Neural cell (in vitro differentiated cells): ENCODE results near the gene AGBL4.

ENCODE experiments used
- EP300 ChIP-seq: fragments of 450-650 bp; conservative IDR thresholded peaks from 2 replicates; pipeline ENCODE4 v1.6.1; 2014; ENCODE audit warnings: antibody characterized with exemption, mild to moderate bottlenecking, moderate library complexity; ENCODE audit not compliant: poor library complexity, severe bottlenecking
- TAF1 ChIP-seq: IDR thresholded peaks from 2 replicates; pipeline ENCODE4 v1.6.1; 2012; ENCODE audit warnings: low read depth
- TF ChIP-seq, protein P1 (sequence below): fragments of 450-650 bp; IDR thresholded peaks from 2 replicates; pipeline ENCODE4 v1.5.1; 2014; ENCODE audit warnings: antibody characterized with exemption, mild to moderate bottlenecking, moderate library complexity; ENCODE audit not compliant: poor library complexity, severe bottlenecking
- TF ChIP-seq, protein P2 (sequence below): IDR thresholded peaks from 2 replicates; pipeline ENCODE4 v1.6.1; 2012; ENCODE audit warnings: borderline replicate concordance

DNA sequence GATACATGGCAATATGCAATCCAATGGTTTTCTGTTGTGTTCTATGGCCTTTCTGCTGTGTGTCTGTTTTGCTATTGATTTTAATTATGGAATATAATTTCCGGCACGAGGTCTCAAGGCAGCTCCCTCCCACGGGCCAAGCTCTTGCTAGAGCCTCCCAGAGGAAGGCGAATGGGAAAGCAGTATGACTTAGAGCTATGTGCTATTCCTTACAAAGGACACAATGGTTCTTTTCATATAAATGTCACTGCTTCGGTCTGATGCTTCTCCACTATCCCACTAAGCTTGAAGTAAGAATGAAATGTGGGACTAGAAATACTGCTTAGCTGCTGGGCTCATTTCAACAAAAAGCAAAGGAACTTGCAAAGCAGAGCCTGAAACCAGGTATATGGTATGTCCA, 924.9 kb downstream of the AGBL4 start:
- TF ChIP-seq, protein P1, sequence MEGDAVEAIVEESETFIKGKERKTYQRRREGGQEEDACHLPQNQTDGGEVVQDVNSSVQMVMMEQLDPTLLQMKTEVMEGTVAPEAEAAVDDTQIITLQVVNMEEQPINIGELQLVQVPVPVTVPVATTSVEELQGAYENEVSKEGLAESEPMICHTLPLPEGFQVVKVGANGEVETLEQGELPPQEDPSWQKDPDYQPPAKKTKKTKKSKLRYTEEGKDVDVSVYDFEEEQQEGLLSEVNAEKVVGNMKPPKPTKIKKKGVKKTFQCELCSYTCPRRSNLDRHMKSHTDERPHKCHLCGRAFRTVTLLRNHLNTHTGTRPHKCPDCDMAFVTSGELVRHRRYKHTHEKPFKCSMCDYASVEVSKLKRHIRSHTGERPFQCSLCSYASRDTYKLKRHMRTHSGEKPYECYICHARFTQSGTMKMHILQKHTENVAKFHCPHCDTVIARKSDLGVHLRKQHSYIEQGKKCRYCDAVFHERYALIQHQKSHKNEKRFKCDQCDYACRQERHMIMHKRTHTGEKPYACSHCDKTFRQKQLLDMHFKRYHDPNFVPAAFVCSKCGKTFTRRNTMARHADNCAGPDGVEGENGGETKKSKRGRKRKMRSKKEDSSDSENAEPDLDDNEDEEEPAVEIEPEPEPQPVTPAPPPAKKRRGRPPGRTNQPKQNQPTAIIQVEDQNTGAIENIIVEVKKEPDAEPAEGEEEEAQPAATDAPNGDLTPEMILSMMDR, result no peak
- TF ChIP-seq, protein P2, sequence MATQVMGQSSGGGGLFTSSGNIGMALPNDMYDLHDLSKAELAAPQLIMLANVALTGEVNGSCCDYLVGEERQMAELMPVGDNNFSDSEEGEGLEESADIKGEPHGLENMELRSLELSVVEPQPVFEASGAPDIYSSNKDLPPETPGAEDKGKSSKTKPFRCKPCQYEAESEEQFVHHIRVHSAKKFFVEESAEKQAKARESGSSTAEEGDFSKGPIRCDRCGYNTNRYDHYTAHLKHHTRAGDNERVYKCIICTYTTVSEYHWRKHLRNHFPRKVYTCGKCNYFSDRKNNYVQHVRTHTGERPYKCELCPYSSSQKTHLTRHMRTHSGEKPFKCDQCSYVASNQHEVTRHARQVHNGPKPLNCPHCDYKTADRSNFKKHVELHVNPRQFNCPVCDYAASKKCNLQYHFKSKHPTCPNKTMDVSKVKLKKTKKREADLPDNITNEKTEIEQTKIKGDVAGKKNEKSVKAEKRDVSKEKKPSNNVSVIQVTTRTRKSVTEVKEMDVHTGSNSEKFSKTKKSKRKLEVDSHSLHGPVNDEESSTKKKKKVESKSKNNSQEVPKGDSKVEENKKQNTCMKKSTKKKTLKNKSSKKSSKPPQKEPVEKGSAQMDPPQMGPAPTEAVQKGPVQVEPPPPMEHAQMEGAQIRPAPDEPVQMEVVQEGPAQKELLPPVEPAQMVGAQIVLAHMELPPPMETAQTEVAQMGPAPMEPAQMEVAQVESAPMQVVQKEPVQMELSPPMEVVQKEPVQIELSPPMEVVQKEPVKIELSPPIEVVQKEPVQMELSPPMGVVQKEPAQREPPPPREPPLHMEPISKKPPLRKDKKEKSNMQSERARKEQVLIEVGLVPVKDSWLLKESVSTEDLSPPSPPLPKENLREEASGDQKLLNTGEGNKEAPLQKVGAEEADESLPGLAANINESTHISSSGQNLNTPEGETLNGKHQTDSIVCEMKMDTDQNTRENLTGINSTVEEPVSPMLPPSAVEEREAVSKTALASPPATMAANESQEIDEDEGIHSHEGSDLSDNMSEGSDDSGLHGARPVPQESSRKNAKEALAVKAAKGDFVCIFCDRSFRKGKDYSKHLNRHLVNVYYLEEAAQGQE, result no peak
- TF ChIP-seq TAF1 (no peak), EP300 (no peak)
